Fibroblast of lung (primary cell): ENCODE results near the gene PDSS1. TPM values are rescaled to one million over a fixed set of nuclear protein-coding genes. Genes with fewer than 3 reads are reported as not detected.

Source experiments
- DNase-seq, 2 donors: peaks; one replicate each; pipeline versions ENCODE4 v3.0.0 to v3.0.0-alpha.2; 2010; ENCODE audit warnings: low read depth in 2 of 2
- H2AFZ ChIP-seq: 2 replicates; pipeline ENCODE4 v1.5.1; 2012; ENCODE audit warnings: low read length, control low read depth, inconsistent platforms
- H3K27ac ChIP-seq: 2 replicates; pipeline ENCODE4 v1.5.1; 2011; ENCODE audit warnings: low read length, control low read depth; ENCODE audit not compliant: insufficient read depth
- H3K27me3 ChIP-seq: 2 replicates; pipeline ENCODE4 v1.5.1; 2011; ENCODE audit warnings: mild to moderate bottlenecking, low read length; ENCODE audit not compliant: control insufficient read depth, insufficient read depth
- H3K36me3 ChIP-seq: 2 replicates; pipeline ENCODE4 v1.5.1; 2011; ENCODE audit warnings: low read length; ENCODE audit not compliant: control insufficient read depth, insufficient read depth
- H3K4me1 ChIP-seq: 2 replicates; pipeline ENCODE4 v1.5.1; 2011; ENCODE audit warnings: low read length; ENCODE audit not compliant: control insufficient read depth, insufficient read depth; ENCODE audit errors: extremely low read depth
- H3K4me2 ChIP-seq: 2 replicates; pipeline ENCODE4 v1.5.1; 2011; ENCODE audit warnings: low read length, control low read depth; ENCODE audit not compliant: insufficient read depth; ENCODE audit errors: extremely low read depth
- H3K4me3 ChIP-seq, 4 experiments: fragments of 200-600 bp in 1 of 4; sonication (generic) in 1 of 4; replicated peaks in 1 of 4; 2 replicates each; pipeline ENCODE4 v1.5.1; 2011 to 2016; ENCODE audit warnings: low read length in 4 of 4, low read depth in 3 of 4, mild to moderate bottlenecking in 3 of 4, control low read depth in 2 of 4, inconsistent platforms in 1 of 4, mixed read lengths in 1 of 4; ENCODE audit not compliant: insufficient read depth in 1 of 4; ENCODE audit errors: control extremely low read depth in 1 of 4
- H3K79me2 ChIP-seq: 2 replicates; pipeline ENCODE4 v1.5.1; 2012; ENCODE audit warnings: mild to moderate bottlenecking, low read length, inconsistent platforms; ENCODE audit not compliant: control insufficient read depth, insufficient read depth
- H3K9ac ChIP-seq: 2 replicates; pipeline ENCODE4 v1.5.1; 2011; ENCODE audit warnings: mild to moderate bottlenecking, low read length, control low read depth; ENCODE audit not compliant: insufficient read depth
- H3K9me3 ChIP-seq: 2 replicates; pipeline ENCODE4 v1.5.1; 2012; ENCODE audit warnings: low read depth, low read length; ENCODE audit not compliant: control insufficient read depth, insufficient read depth
- H4K20me1 ChIP-seq: 2 replicates; pipeline ENCODE4 v1.5.1; 2011; ENCODE audit warnings: low read length; ENCODE audit not compliant: control insufficient read depth, insufficient read depth; ENCODE audit errors: extremely low read depth
- EZH2 ChIP-seq: IDR thresholded peaks from 2 replicates; pipeline ENCODE4 v1.5.1; 2012; ENCODE audit warnings: low read length, control low read depth, mild to moderate bottlenecking; ENCODE audit errors: missing control alignments
- polyA plus RNA-seq, 2 donors: library from polyadenylated mRNA; depleted of rRNA in 1 of 2; stranded (reverse) in 1 of 2; unstranded in 1 of 2; fragments of >200 nt; gene quantifications; 2 replicates each; pipeline ENCODE4 v1.2.1, GENCODE V29; 2011 to 2012; ENCODE audit warnings: missing spikeins in 1 of 2
- total RNA-seq: library from RNA; depleted of rRNA; stranded (reverse); fragments of >200 nt; gene quantifications from 2 replicates; pipeline ENCODE4 v1.2.1, GENCODE V29; 2014
- TF ChIP-seq, protein P1 (sequence below), 2 donors: IDR thresholded peaks in 1 of 2; conservative IDR thresholded peaks in 1 of 2; 1 replicate in 1 of 2; 2 replicates in 1 of 2; pipeline ENCODE4 v1.5.1; 2011 to 2012; ENCODE audit warnings: low read length in 2 of 2, control low read depth in 1 of 2, inconsistent platforms in 1 of 2, low read depth in 1 of 2, mild to moderate bottlenecking in 1 of 2

Gene PDSS1
- total and polyA plus RNA-seq, 2 donors (not counting 1 experiment from before 2014, with no cell fraction given): 1.8 to 11.1 TPM

DNA sequence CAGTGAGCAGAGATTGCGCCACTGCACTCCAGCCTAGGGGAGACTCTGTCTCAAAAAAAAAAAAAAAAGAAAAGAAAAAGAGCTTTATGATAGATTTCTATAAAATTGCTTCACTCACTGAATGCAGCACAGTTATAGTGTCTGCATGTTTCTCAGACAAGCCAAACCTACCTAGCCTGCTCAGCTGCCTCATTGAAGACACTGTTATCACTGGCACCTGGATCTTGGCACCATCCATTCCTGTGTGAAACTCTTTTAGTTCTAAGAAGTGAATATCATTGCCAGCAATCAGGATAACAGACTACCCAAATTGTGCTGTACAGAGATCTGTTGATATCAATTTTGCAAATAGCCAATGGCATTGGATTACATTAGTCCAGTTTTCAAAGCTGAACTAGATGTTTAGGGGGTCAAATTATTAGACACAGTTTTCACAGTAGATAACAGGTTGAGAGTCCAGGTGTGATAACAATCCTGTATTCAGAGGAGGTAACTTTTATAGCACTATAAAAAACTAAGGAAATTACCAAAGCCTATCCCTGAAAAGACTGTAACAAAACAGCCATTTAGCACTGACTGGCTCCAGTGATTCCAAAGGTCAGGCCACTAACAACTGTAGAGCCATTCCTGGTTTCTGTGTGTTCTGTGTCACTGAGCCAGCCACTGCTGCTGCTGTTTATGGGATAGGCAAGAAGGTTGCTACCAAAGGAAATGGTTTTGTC is 17.1 kb downstream of the PDSS1 start:
- H4K20me1 ChIP-seq: no peaks in the 10 kb centered on the region
- H3K4me3 ChIP-seq: no peak overlapping the region
- no peak overlapping the region for H2AFZ ChIP-seq
- no peaks in the 10 kb centered on the region for H3K36me3 ChIP-seq
- no peak overlapping the region for H3K9ac ChIP-seq
- no peak overlapping the region for H3K27ac ChIP-seq
- H3K4me2 ChIP-seq: no peak overlapping the region
- DNase-seq: no peak
- no peaks in the 10 kb centered on the region for H3K79me2 ChIP-seq
- H3K4me1 ChIP-seq: no peaks in the 10 kb centered on the region
- no peak for TF ChIP-seq EZH2
- TF ChIP-seq, protein P1, sequence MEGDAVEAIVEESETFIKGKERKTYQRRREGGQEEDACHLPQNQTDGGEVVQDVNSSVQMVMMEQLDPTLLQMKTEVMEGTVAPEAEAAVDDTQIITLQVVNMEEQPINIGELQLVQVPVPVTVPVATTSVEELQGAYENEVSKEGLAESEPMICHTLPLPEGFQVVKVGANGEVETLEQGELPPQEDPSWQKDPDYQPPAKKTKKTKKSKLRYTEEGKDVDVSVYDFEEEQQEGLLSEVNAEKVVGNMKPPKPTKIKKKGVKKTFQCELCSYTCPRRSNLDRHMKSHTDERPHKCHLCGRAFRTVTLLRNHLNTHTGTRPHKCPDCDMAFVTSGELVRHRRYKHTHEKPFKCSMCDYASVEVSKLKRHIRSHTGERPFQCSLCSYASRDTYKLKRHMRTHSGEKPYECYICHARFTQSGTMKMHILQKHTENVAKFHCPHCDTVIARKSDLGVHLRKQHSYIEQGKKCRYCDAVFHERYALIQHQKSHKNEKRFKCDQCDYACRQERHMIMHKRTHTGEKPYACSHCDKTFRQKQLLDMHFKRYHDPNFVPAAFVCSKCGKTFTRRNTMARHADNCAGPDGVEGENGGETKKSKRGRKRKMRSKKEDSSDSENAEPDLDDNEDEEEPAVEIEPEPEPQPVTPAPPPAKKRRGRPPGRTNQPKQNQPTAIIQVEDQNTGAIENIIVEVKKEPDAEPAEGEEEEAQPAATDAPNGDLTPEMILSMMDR (conservative IDR thresholded peaks at IDR 0.05 in 1 of 2, IDR thresholded peaks at IDR 0.05 in 1 of 2; ENCODE audit: low read depth in 1 of 2, low read length in 2 of 2): no peak
- no peaks in the 10 kb centered on the region for H3K27me3 ChIP-seq
- no peaks in the 10 kb centered on the region for H3K9me3 ChIP-seq

DNA sequence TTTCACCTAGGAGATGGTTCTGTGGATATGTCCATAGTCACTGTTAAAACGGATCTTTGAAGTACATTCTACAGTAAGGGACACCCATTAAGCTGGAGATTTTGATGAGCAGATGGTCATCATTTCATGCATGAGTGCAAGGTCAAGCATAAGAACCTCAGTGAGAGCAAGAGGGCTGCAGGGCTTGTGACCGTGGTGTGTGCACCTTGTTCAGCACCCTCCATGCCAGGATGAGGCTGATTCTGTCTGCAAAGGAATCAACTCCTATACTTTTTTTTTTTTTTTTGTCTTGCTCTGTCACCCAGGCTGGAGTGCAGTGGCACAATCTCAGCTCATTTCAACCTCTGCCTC is 17.6 kb downstream of the PDSS1 start:
- Histone ChIP-seq H2AFZ (no peak overlapping the region), H3K27me3 (no peaks in the 10 kb centered on the region), H3K36me3 (no peaks in the 10 kb centered on the region), H3K27ac (no peak overlapping the region), H3K79me2 (no peaks in the 10 kb centered on the region), H3K9ac (no peak overlapping the region), H3K9me3 (no peaks in the 10 kb centered on the region), H3K4me1 (no peaks in the 10 kb centered on the region), H3K4me3 (no peak overlapping the region), H3K4me2 (no peak overlapping the region), H4K20me1 (no peaks in the 10 kb centered on the region)
- TF ChIP-seq EZH2: no peak
- TF ChIP-seq, protein P1 (conservative IDR thresholded peaks at IDR 0.05 in 1 of 2, IDR thresholded peaks at IDR 0.05 in 1 of 2; ENCODE audit: low read depth in 1 of 2, low read length in 2 of 2): no peak
- DNase-seq: no peak

DNA sequence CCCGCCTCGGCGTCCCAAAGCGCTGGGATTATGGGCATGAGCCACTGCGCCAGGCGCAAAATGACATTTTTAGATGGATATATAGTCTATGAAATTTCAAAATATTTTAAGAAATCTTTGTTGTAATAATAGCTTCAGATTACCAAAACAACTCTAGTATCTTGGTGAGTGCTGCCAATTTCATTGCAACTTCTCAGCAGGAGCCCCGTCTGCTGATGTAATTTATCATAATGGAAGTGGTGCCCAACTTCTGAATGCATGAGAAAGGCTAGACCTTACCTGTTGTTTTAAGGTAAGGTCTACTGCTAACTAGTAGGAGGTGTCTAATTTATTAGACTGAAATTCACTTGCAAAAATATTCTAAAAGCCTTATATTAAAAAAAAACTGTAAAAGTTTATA is 20.0 kb downstream of the PDSS1 start:
- Histone ChIP-seq H3K4me1 (no peaks in the 10 kb centered on the region), H3K27ac (no peak overlapping the region), H2AFZ (no peak overlapping the region), H3K79me2 (no peaks in the 10 kb centered on the region), H3K36me3 (no peaks in the 10 kb centered on the region), H4K20me1 (no peaks in the 10 kb centered on the region), H3K27me3 (no peaks in the 10 kb centered on the region), H3K9ac (no peak overlapping the region), H3K4me3 (no peak overlapping the region), H3K9me3 (no peaks in the 10 kb centered on the region), H3K4me2 (no peak overlapping the region)
- no peak for TF ChIP-seq EZH2
- TF ChIP-seq, protein P1 (conservative IDR thresholded peaks at IDR 0.05 in 1 of 2, IDR thresholded peaks at IDR 0.05 in 1 of 2; ENCODE audit: low read depth in 1 of 2, low read length in 2 of 2): no peak
- DNase-seq: no peak
